Keratinocyte (primary cell): ENCODE measurements around the gene HDAC5. TPM values are rescaled to one million over a fixed set of nuclear protein-coding genes. Genes with fewer than 3 reads are reported as not detected.

Experiments
- DNase-seq: peaks from one replicate; pipeline ENCODE4 v3.0.0-alpha.2; 2011; ENCODE audit warnings: low read depth, missing footprints, low spot score
- FAIRE-seq: peaks from 2 replicates; lab custom pipeline; 2011; peaks lifted over from hg19 to GRCh38; lab: Jason Lieb, UNC
- H2AFZ ChIP-seq: 2 replicates; pipeline ENCODE4 v1.6.0; 2012; ENCODE audit warnings: low read length, control low read depth, inconsistent platforms; ENCODE audit not compliant: control insufficient read depth
- H3K27ac ChIP-seq: 2 replicates; pipeline ENCODE4 v1.5.1; 2011; ENCODE audit warnings: low read length; ENCODE audit not compliant: control insufficient read depth, insufficient read depth
- H3K27me3 ChIP-seq: 3 replicates; pipeline ENCODE4 v1.6.0; 2011; ENCODE audit warnings: low read length; ENCODE audit not compliant: control insufficient read depth, insufficient read depth; ENCODE audit errors: extremely low read depth
- H3K36me3 ChIP-seq, 2 experiments: 2 replicates in 1 of 2; 3 replicates in 1 of 2; pipeline ENCODE4 v1.5.1; 2011; ENCODE audit warnings: low read length in 2 of 2, mild to moderate bottlenecking in 1 of 2; ENCODE audit not compliant: control insufficient read depth in 2 of 2, insufficient read depth in 2 of 2; ENCODE audit errors: extremely low read depth in 1 of 2
- H3K4me1 ChIP-seq: 3 replicates; pipeline ENCODE4 v1.5.1; 2011; ENCODE audit warnings: low read length; ENCODE audit not compliant: control insufficient read depth, insufficient read depth; ENCODE audit errors: extremely low read depth
- H3K4me2 ChIP-seq: 3 replicates; pipeline ENCODE4 v1.6.0; 2011; ENCODE audit warnings: low read depth, low read length; ENCODE audit not compliant: control insufficient read depth, insufficient read depth; ENCODE audit errors: extremely low read depth
- H3K4me3 ChIP-seq, 3 experiments: fragments of 200-600 bp in 1 of 3; sonication (generic) in 1 of 3; 2 replicates in 2 of 3; 3 replicates in 1 of 3; pipeline ENCODE4 v1.5.1; 2011 to 2016; ENCODE audit warnings: low read length in 3 of 3, mild to moderate bottlenecking in 3 of 3, control low read depth in 2 of 3, inconsistent platforms in 1 of 3, low read depth in 1 of 3, mixed read lengths in 1 of 3, mixed run types in 1 of 3, moderate library complexity in 1 of 3; ENCODE audit not compliant: control insufficient read depth in 2 of 3, insufficient read depth in 2 of 3; ENCODE audit errors: extremely low read depth in 1 of 3
- H3K79me2 ChIP-seq: 2 replicates; pipeline ENCODE4 v1.6.0; 2012; ENCODE audit warnings: low read length; ENCODE audit not compliant: control insufficient read depth, insufficient read depth
- H3K9ac ChIP-seq: 3 replicates; pipeline ENCODE4 v1.6.0; 2011; ENCODE audit warnings: low read length; ENCODE audit not compliant: control insufficient read depth, insufficient read depth; ENCODE audit errors: extremely low read depth
- H3K9me1 ChIP-seq: 3 replicates; pipeline ENCODE4 v1.6.0; 2011; ENCODE audit warnings: low read length; ENCODE audit not compliant: control insufficient read depth, insufficient read depth; ENCODE audit errors: extremely low read depth
- H3K9me3 ChIP-seq: 2 replicates; pipeline ENCODE4 v1.5.1; 2012; ENCODE audit warnings: low read depth, low read length; ENCODE audit not compliant: control insufficient read depth
- H4K20me1 ChIP-seq: 3 replicates; pipeline ENCODE4 v1.6.0; 2011; ENCODE audit warnings: low read length; ENCODE audit not compliant: control insufficient read depth, insufficient read depth; ENCODE audit errors: extremely low read depth
- CTCF ChIP-seq, 3 experiments: IDR thresholded peaks in 1 of 3; conservative IDR thresholded peaks in 1 of 3; optimal IDR thresholded peaks in 1 of 3; 2 replicates in 2 of 3; 3 replicates in 1 of 3; pipeline versions ENCODE3 to v1.5.1; 2011; ENCODE audit warnings: low read length in 3 of 3, mild to moderate bottlenecking in 3 of 3, moderate library complexity in 2 of 3, control low read depth in 1 of 3, inconsistent platforms in 1 of 3; ENCODE audit not compliant: insufficient read depth in 2 of 3; ENCODE audit errors: extremely low read depth in 1 of 3
- EZH2 ChIP-seq: IDR thresholded peaks from one replicate; pipeline ENCODE4 v1.6.1; 2012; ENCODE audit warnings: inconsistent platforms, mild to moderate bottlenecking, low read length, moderate library complexity
- dilution Hi-C: fragments of 300-500 bp; cut with MboI; formaldehyde crosslinking; loops from one replicate; pipeline ENCODE4 v1.7.0; 2020; ENCODE audit warnings: low sequenced_read_pairs; ENCODE audit not compliant: extremely low pct_ligation_motif_present
- polyA plus RNA-seq, 5 experiments: library from polyadenylated mRNA; depleted of rRNA in 3 of 5; stranded (reverse) in 3 of 5; stranded (forward) in 1 of 5; unstranded in 1 of 5; fragments of >200 nt; gene quantifications; 1 replicate in 1 of 5; 2 replicates in 3 of 5; 3 replicates in 1 of 5; pipeline versions ENCODE4 v1.2.1 to v1.2.3, GENCODE V29; 2011 to 2012; ENCODE audit warnings: missing spikeins in 2 of 5, low read depth in 1 of 5, low replicate concordance in 1 of 5

The HDAC5 gene
- polyA plus RNA-seq, 1 donor (not counting 4 experiments of a cell fraction or from before 2014, with no cell fraction given) = 4.5 TPM

GRCh38 chr17:44063704-44064639 lies 59.5 kb downstream of the HDAC5 start:
- Histone ChIP-seq H3K9me1 (no peaks in the 10 kb centered on the region), H3K4me1 (peaks cover 5% of the 10 kb centered on the region), H3K4me3 (no peak overlapping the region), H3K79me2 (peaks cover 69% of the 10 kb centered on the region), H3K4me2 (no peak overlapping the region), H3K36me3 (peaks cover 6 to 18% of the 10 kb centered on the region in 2 experiments), H3K9ac (no peak overlapping the region), H3K27me3 (no peaks in the 10 kb centered on the region), H2AFZ (no peak overlapping the region), H4K20me1 (peaks cover 3% of the 10 kb centered on the region), H3K9me3 (no peaks in the 10 kb centered on the region), H3K27ac (no peak overlapping the region)
- FAIRE-seq (no peak), DNase-seq (no peak)
- dilution Hi-C loops = no loop called here
- no peak for TF ChIP-seq CTCF (optimal IDR thresholded peaks at IDR 0.05 in 1 of 3, IDR thresholded peaks at IDR 0.05 in 1 of 3, conservative IDR thresholded peaks at IDR 0.05 in 1 of 3; ENCODE audit: extremely low read depth in 1 of 3, insufficient read depth in 2 of 3, low read length in 3 of 3)
- TF ChIP-seq EZH2 = no peak

- FAIRE-seq (no peak), DNase-seq (no peak)
- Histone ChIP-seq H4K20me1 (peaks cover 3% of the 10 kb centered on the region), H3K27me3 (no peaks in the 10 kb centered on the region), H3K4me1 (peaks cover 5% of the 10 kb centered on the region), H3K4me3 (no peak overlapping the region), H3K36me3 (peaks cover 8 to 18% of the 10 kb centered on the region in 2 experiments), H3K27ac (no peak overlapping the region), H3K4me2 (no peak overlapping the region), H3K79me2 (peaks cover 77% of the 10 kb centered on the region), H3K9me3 (no peaks in the 10 kb centered on the region), H3K9me1 (no peaks in the 10 kb centered on the region), H2AFZ (no peak overlapping the region), H3K9ac (no peak overlapping the region)
- dilution Hi-C loops = no loop called here
- no peak for TF ChIP-seq CTCF (optimal IDR thresholded peaks at IDR 0.05 in 1 of 3, IDR thresholded peaks at IDR 0.05 in 1 of 3, conservative IDR thresholded peaks at IDR 0.05 in 1 of 3; ENCODE audit: extremely low read depth in 1 of 3, insufficient read depth in 2 of 3, low read length in 3 of 3)
- TF ChIP-seq EZH2 = no peak
Observed at GRCh38 chr17:44062871-44063270, 60.6 kb downstream of the HDAC5 start.
